Measurements from ENCODE around the gene PTER. TPM values are rescaled to one million over a fixed set of nuclear protein-coding genes. Genes with fewer than 3 reads are reported as not detected.

Gene PTER, protein sequence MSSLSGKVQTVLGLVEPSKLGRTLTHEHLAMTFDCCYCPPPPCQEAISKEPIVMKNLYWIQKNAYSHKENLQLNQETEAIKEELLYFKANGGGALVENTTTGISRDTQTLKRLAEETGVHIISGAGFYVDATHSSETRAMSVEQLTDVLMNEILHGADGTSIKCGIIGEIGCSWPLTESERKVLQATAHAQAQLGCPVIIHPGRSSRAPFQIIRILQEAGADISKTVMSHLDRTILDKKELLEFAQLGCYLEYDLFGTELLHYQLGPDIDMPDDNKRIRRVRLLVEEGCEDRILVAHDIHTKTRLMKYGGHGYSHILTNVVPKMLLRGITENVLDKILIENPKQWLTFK
- 10 to 100 TPM in 4 of 6 experiments, 1 to 10 TPM in 2; 8.5 to 31.8 (median 12.2) TPM for total RNA-seq
- long read RNA-seq, partial matches to known transcripts: 0 of 1 reads
- long read RNA-seq, other reads (novel, unspliced or antisense): 0 of 1 reads

DNA sequence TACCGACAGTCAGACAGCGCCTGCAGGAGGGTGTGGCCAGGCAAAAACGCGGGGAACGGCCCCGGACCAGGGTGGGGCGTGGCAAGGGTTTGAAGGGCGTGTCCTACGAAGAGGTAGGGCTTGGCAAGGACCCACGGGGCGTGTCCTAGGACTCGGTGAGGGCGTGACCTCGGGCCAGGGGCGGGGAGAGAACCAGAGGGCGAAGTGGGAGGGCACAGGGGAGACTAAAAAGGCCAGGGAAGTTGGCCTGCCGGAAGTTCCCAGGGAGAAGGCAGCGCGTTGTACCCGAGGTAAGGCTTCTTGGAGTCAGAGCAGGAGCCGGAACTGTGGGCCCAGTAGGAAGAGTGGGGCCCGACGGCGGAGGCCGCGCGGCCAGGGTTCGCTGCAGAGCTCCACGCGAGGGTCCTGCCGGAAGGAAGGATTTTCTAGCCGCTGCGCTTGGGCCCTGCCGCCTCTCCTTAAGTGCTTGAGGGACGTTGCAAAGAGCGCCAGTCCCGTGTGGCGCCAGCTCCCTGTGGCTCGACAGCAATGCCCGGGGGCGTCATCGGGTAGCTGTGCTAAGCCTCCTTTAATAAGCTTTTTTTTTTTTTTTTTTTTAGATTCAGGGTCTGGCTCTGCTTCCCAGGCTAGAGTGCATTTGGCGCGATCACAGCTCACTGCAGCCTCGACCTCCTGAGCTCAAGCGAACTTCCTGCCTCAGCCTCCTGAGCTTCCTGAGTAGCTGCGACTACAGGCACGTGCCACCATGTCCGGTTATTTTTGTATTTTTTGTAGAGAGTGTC, at the start of gene PTER:
Gene PTER, plus strand, starts transcription at position 253 of the 782 bp plus-strand sequence. CDS start 47,375 bp downstream, outside the sequence.
- intact Hi-C loops (cut with DNase I): no loop called here
- TF ChIP-seq POLR2A (IDR thresholded peaks at IDR 0.05): peak; percentile 97
- peak in 1 of 4 donors; percentile 6 for TF ChIP-seq CTCF (IDR thresholded peaks at IDR 0.05)
- WGBS (ENCODE audit: insufficient coverage, low coverage, low lambda C conversion rate, missing lambda C conversion rate): 2% methylated on average over 24 of the region's 49 CpGs

GRCh38 chr10:16392531-16393069, 44.2 kb upstream of the PTER start:
- Histone ChIP-seq H3K36me3 (no peaks in the 10 kb centered on the region), H3K4me1 (no peaks in the 10 kb centered on the region), H3K9me3 (no peaks in the 10 kb centered on the region), H3K27ac (no peak overlapping the region), H3K27me3 (no peaks in the 10 kb centered on the region), H3K4me3 (no peak overlapping the region)
- intact Hi-C loops (cut with DNase I): no loop called here
- DNase-seq: no peak
- ATAC-seq: no peak
- TF ChIP-seq POLR2A (IDR thresholded peaks at IDR 0.05) (no peak), CTCF (IDR thresholded peaks at IDR 0.05) (no peak)
- WGBS (ENCODE audit: insufficient coverage, low coverage, low lambda C conversion rate, missing lambda C conversion rate): 37% methylated on average over 3 of the region's 3 CpGs

More for the DNA sequence above, at the start of gene PTER:
- Histone ChIP-seq H3K27ac (peak within 1 kb of the TSS; percentile 68 to 88 (median 74)), H3K27me3 (no peaks in the 10 kb centered on the region), H3K9me3 (no peaks in the 10 kb centered on the region), H3K36me3 (no peaks in the 10 kb centered on the region), H3K4me1 (peaks cover 0 to 27% (median 7%) of the 10 kb centered on the region in 4 donors), H3K4me3 (peak within 1 kb of the TSS; percentile 65 to 79 (median 73))
- DNase-seq (peak; percentile 99 to 100 (median 99)), ATAC-seq (peak; percentile 97 to 100 (median 99))

- no peak overlapping the region for H3K4me3 ChIP-seq
- no peaks in the 10 kb centered on the region for H3K36me3 ChIP-seq
- intact Hi-C loops (cut with DNase I): no loop called here
- H3K27ac ChIP-seq: no peak overlapping the region
- H3K4me1 ChIP-seq: no peaks in the 10 kb centered on the region
- no peaks in the 10 kb centered on the region for H3K27me3 ChIP-seq
- DNase-seq: no peak
- no peaks in the 10 kb centered on the region for H3K9me3 ChIP-seq
- TF ChIP-seq POLR2A (IDR thresholded peaks at IDR 0.05) (no peak), CTCF (IDR thresholded peaks at IDR 0.05) (no peak)
- no peak for ATAC-seq
- WGBS (ENCODE audit: insufficient coverage, low coverage, low lambda C conversion rate, missing lambda C conversion rate): 59% methylated on average over 4 of the region's 4 CpGs
Observed at GRCh38 chr10:16393271-16393858, 43.4 kb upstream of the PTER start.

GRCh38 chr10:16401416-16401815, 35.4 kb upstream of the PTER start:
- intact Hi-C loops (cut with DNase I): no loop called here
- Histone ChIP-seq H3K36me3 (no peaks in the 10 kb centered on the region), H3K27ac (no peak overlapping the region), H3K4me1 (no peaks in the 10 kb centered on the region), H3K4me3 (no peak overlapping the region), H3K27me3 (no peaks in the 10 kb centered on the region), H3K9me3 (no peaks in the 10 kb centered on the region)
- TF ChIP-seq CTCF (IDR thresholded peaks at IDR 0.05) (no peak), POLR2A (IDR thresholded peaks at IDR 0.05) (no peak)
- ATAC-seq: no peak
- no peak for DNase-seq
- WGBS (ENCODE audit: insufficient coverage, low coverage, low lambda C conversion rate, missing lambda C conversion rate): 44% methylated on average over 2 of the region's 2 CpGs
